AG09309 (cell line): Measurements from ENCODE around the gene XRN2.

Experiments
- DNase-seq: peaks from one replicate; pipeline ENCODE4 v3.0.0-alpha.2; 2010; ENCODE audit warnings: low read depth
- H3K4me3 ChIP-seq: 2 replicates; pipeline ENCODE4 v1.5.1; 2011; ENCODE audit warnings: mild to moderate bottlenecking, low read depth, low read length, moderate library complexity; ENCODE audit not compliant: control insufficient read depth
- CTCF ChIP-seq: IDR thresholded peaks from 2 replicates; pipeline ENCODE4 v1.5.1; 2011; ENCODE audit warnings: mild to moderate bottlenecking, low read depth, low read length, inconsistent platforms; ENCODE audit not compliant: insufficient read depth, control insufficient read depth; ENCODE audit errors: missing control alignments

XRN2 gene

GRCh38 chr20:21326700-21327099, 23.6 kb downstream of the XRN2 start:
- TF ChIP-seq CTCF, result no peak
- no peak for DNase-seq
- H3K4me3 ChIP-seq, result no peak overlapping the region

DNA sequence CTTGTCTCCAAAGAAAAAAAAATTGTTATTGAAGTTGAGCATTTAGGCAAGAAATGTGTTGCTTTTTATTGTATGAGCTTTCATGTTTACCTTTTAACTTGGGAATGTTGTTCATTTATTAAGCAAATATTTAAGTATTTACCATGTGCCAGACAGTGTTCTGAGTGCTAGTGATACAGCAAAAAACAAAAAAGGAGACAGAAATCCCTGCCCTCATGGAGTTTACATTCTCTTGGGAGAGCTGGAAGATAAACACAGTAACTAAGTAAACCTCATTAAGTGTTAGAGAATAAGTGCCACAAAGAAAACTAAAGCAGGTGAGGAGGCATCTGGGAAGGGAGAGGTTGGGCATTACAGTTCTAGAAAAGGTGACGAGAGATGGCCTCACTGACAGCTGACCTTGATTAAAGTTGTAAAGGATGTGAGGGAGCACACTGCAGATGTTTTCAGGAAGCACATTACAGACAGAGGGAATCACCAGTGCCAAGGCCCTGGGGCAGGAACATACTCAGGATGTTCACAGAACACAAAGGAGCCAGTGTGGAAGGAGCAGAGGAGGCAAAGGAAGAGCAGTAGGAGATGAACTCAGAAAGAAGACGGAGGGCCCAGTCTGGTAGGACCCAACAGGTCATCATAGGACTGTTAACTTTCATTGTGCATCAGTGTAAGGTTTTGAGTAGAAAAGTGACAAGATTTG, 33.5 kb downstream of the XRN2 start:
- TF ChIP-seq CTCF, result no peak
- no peak overlapping the region for H3K4me3 ChIP-seq
- no peak for DNase-seq

- TF ChIP-seq CTCF, result no peak
- no peak for DNase-seq
- no peak overlapping the region for H3K4me3 ChIP-seq
Measured at GRCh38 chr20:21338291-21338690, 35.2 kb downstream of the XRN2 start.

DNA sequence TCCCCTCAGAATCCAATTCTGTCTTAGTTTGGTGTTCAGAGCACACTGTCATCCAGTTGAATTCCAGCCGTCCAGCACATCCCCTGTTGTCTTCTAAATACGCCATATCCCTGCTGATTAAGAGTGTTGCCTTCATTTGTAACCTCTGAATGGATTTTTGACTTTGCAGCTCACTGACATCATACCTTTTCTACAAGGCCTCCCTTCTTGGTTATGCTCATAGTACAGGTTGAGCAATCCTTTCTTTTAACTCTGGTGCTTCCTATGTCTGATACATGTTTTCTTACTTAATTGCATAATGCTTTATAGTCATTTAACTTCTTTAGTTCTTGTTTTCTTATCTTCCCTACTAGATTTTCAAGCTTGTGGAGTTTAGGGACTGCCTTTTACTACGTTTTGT, 36.4 kb downstream of the XRN2 start:
- DNase-seq, result no peak
- no peak overlapping the region for H3K4me3 ChIP-seq
- TF ChIP-seq CTCF, result no peak

DNA sequence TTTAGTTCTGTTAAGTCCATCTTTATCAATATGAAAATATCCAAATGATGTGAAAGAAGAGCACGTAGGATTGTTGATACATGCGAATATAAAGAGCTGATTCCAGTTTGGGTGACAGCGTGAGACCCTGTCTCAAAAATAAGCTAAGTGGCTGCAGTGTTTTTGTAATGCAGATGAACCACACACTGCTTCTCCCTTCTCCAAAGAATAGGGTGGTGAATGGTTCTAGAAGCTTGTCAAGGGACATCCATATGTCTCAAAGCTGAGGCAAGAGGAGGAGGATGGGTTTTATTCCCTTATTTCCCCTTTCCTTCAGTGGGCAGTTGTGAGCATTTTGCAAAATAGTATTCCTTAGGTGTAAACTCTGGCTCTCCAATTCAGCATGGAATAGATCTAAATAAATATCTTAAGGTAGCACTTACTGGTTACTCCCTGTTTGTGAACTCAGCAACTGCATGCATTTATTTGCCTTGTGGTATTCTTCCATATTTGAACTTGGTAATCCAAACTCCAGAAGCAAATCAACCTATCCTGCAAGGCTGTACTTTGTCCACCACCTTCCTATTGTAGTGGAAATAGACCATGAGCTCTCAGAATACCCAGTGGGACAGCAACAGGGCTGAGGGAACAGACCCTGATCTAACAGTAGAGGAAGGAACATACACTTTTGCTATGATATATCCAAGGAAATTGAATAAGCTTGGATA, 38.0 kb downstream of the XRN2 start:
- no peak for DNase-seq
- no peak overlapping the region for H3K4me3 ChIP-seq

More for the DNA sequence above, 38.0 kb downstream of the XRN2 start:
- no peak for TF ChIP-seq CTCF
